Measurements from ENCODE around the gene PACRGL. TPM values are rescaled to one million over a fixed set of nuclear protein-coding genes. Genes with fewer than 3 reads are reported as not detected.
"Not testable (repeated sequence)": the region's sequence is repeated elsewhere in the genome, so short reads cannot be mapped to it uniquely, and the experiment has no call there.

PACRGL gene
- total and polyA plus RNA-seq, 10 donors = 5.7 to 35.4 (median 19.1) TPM

DNA sequence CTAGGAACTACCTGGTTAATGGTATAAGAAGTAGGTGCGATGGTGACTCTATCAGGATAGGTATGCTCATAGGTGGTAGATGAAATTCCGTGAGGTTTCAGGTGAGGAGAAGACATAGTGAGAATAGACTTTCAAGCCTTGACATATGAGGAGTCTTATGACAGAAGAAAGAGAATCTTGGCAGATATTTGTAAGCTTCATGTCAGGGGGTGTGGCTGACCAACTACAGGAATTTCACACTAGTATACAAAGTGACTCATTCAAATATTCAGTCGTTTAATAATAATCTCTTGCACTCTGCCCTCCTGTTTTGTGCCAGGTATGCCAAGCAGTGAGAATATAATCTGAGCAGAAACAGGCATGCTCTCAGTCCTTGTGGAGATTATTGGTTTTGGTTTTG lies 22.8 kb downstream of the PACRGL start:
- no peak for DNase-seq
- H3K27ac ChIP-seq = no peak overlapping the region
- no peaks in the 10 kb centered on the region for H3K4me1 ChIP-seq
- no peak for TF ChIP-seq POLR2A (IDR thresholded peaks at IDR 0.05)
- TF ChIP-seq, protein P1, sequence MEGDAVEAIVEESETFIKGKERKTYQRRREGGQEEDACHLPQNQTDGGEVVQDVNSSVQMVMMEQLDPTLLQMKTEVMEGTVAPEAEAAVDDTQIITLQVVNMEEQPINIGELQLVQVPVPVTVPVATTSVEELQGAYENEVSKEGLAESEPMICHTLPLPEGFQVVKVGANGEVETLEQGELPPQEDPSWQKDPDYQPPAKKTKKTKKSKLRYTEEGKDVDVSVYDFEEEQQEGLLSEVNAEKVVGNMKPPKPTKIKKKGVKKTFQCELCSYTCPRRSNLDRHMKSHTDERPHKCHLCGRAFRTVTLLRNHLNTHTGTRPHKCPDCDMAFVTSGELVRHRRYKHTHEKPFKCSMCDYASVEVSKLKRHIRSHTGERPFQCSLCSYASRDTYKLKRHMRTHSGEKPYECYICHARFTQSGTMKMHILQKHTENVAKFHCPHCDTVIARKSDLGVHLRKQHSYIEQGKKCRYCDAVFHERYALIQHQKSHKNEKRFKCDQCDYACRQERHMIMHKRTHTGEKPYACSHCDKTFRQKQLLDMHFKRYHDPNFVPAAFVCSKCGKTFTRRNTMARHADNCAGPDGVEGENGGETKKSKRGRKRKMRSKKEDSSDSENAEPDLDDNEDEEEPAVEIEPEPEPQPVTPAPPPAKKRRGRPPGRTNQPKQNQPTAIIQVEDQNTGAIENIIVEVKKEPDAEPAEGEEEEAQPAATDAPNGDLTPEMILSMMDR (IDR thresholded peaks at IDR 0.05 in 8 of 11, conservative IDR thresholded peaks at IDR 0.05 in 3 of 11) = no peak
- no peak for TF ChIP-seq POLR2AphosphoS5 (IDR thresholded peaks at IDR 0.05)
- no peak overlapping the region for H3K4me3 ChIP-seq
- H3K9me3 ChIP-seq = peaks cover 0 to 28% (median 26%) of the 10 kb centered on the region in 8 donors
- WGBS, 5 donors = 61 to 89% (median 76%) methylated on average over 3 of the region's 3 CpGs
- H3K36me3 ChIP-seq = peaks cover 0 to 94% (median 50%) of the 10 kb centered on the region in 6 donors
- no peaks in the 10 kb centered on the region for H3K27me3 ChIP-seq (replicated peaks in 1 of 7)
- intact Hi-C loops (cut with DNase I; ENCODE audit: low total_unique reads) = no loop called here

DNA sequence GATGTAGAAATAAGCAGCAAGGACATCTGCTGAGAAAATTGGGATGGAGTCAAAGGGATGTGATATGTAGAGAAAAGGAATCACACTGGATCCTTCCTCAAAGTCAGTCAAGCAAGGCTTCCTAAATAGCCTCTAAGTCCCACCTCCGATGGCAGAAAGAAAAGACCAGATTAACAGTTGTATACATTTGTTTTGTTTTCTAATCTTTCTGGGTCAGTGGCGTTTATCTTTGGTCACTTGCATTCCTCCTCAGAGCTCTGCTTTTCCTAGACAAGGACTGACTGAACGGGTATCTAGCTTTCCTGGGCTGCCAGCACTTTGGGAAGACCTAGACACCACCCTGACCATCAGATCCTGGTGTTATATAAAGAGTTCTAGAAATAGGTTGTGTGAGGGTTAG lies 23.2 kb downstream of the PACRGL start:
- Histone ChIP-seq H3K36me3 (peaks cover 0 to 95% (median 50%) of the 10 kb centered on the region in 6 donors), H3K9me3 (peaks cover 0 to 28% (median 26%) of the 10 kb centered on the region in 8 donors), H3K4me1 (no peaks in the 10 kb centered on the region), H3K4me3 (no peak overlapping the region), H3K27ac (no peak overlapping the region), H3K27me3 (replicated peaks in 1 of 7) (no peaks in the 10 kb centered on the region)
- intact Hi-C loops (cut with DNase I; ENCODE audit: low total_unique reads) = no loop called here
- TF ChIP-seq POLR2A (IDR thresholded peaks at IDR 0.05) = no peak
- TF ChIP-seq POLR2AphosphoS5 (IDR thresholded peaks at IDR 0.05) = no peak
- TF ChIP-seq, protein P1 (IDR thresholded peaks at IDR 0.05 in 8 of 11, conservative IDR thresholded peaks at IDR 0.05 in 3 of 11) = no peak
- WGBS, 5 donors = 92 to 97% (median 94%) methylated on average over 3 of the region's 3 CpGs
- DNase-seq = no peak

DNA sequence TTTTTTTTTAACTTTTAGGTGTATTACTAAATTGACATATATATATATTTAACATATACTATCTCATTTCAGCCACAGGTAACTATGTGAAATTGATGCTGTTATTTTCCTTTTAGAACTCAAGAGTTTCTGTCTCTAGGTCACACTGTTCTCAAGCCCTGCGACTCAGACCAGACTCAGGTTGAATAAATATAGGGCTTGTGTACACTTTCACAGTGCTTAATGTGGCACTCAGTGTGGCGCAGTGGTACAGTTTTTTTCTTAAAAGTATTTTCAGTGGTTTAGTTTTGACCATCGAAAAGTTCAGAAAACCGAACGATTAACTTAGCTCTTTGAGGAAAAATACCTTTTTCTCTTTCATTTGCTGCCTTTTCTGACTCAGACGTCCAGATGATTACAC lies 24.7 kb downstream of the PACRGL start:
- H3K27ac ChIP-seq = no peak overlapping the region
- intact Hi-C loops (cut with DNase I; ENCODE audit: low total_unique reads) = no loop called here
- H3K4me1 ChIP-seq = no peaks in the 10 kb centered on the region
- WGBS, 5 donors = 64 to 98% (median 81%) methylated on average over 6 of the region's 6 CpGs
- H3K9me3 ChIP-seq = peaks cover 0 to 28% (median 26%) of the 10 kb centered on the region in 8 donors
- no peaks in the 10 kb centered on the region for H3K27me3 ChIP-seq (replicated peaks in 1 of 7)
- peaks cover 0 to 99% (median 46%) of the 10 kb centered on the region in 6 donors for H3K36me3 ChIP-seq
- TF ChIP-seq, protein P1 (IDR thresholded peaks at IDR 0.05 in 8 of 11, conservative IDR thresholded peaks at IDR 0.05 in 3 of 11) = no peak
- TF ChIP-seq POLR2AphosphoS5 (IDR thresholded peaks at IDR 0.05) (no peak), POLR2A (IDR thresholded peaks at IDR 0.05) (no peak)
- H3K4me3 ChIP-seq = no peak overlapping the region
- no peak for DNase-seq

DNA sequence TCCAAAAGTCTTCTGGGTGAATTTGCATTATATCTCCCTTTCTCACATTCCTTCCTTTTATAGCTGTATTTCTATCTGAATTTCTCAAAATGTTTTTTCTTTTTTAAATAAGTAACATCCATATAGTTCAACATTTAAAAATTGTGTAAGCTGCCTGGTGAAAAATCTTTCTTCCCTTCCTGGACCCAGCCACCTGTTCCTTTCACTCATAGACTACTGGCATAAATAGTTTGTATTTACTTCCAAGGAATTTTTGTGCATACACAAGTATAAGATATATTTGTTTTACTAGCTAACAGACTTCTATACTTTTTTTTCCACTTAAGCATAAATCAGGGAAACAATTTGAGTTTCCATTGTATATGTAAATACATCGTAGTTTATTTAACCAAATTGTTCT lies 35.7 kb downstream of the PACRGL start:
- DNase-seq = no peak
- WGBS, 5 donors = 97 to 100% (median 98%) methylated on average over 1 of the region's 1 CpG
- Histone ChIP-seq H3K4me3 (no peak overlapping the region), H3K9me3 (peaks cover 0 to 48% (median 30%) of the 10 kb centered on the region in 8 donors), H3K36me3 (peaks cover 2 to 83% (median 28%) of the 10 kb centered on the region in 6 donors), H3K4me1 (no peaks in the 10 kb centered on the region), H3K27ac (no peak overlapping the region), H3K27me3 (replicated peaks in 1 of 7) (no peaks in the 10 kb centered on the region)
- intact Hi-C loops (cut with DNase I; ENCODE audit: low total_unique reads) = no loop called here
- TF ChIP-seq, protein P1 (IDR thresholded peaks at IDR 0.05 in 8 of 11, conservative IDR thresholded peaks at IDR 0.05 in 3 of 11) = no peak
- TF ChIP-seq POLR2AphosphoS5 (IDR thresholded peaks at IDR 0.05) (no peak), POLR2A (IDR thresholded peaks at IDR 0.05) (no peak)

DNA sequence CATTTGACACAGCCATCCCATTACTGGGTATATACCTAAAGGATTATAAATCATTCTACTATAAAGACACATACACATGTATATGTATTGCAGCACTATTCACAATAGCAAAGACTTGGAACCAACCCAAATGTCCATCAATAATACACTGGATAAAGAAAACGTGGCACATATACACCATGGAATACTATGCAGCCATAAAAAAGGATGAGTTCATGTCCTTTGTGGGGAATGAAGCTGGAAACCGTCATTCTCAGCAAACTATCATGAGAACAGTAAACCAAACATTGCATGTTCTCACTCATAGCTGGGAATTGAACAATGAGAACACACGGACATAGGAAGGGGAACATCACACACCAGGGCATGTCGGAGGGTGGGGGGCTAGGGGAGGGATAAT lies 45.7 kb downstream of the PACRGL start:
- intact Hi-C loops (cut with DNase I; ENCODE audit: low total_unique reads); H3K36me3 ChIP-seq; H3K4me3 ChIP-seq; DNase-seq; H3K4me1 ChIP-seq; H3K27me3 ChIP-seq (replicated peaks in 1 of 7); H3K27ac ChIP-seq: not testable (repeated sequence)
- 89 to 97% (median 91%) methylated on average over 4 of the region's 4 CpGs for WGBS, 5 donors
- H3K9me3 ChIP-seq = peaks cover 0 to 48% (median 34%) of the 10 kb centered on the region in 8 donors

Measured in spleen (tissue), 11 donors.